IMR-90 (cell line): ENCODE measurements around the gene PPP6R3.
"Not testable (repeated sequence)": the region's sequence is repeated elsewhere in the genome, so short reads cannot be mapped to it uniquely, and the experiment has no call there.

Experiments used
- CTCF ChIP-seq: conservative IDR thresholded peaks from 2 replicates; pipeline ENCODE4 v1.5.1; 2012; ENCODE audit warnings: mild to moderate bottlenecking, low read depth, low read length, improper control_type of control experiment
- RAD21 ChIP-seq: IDR thresholded peaks from 2 replicates; pipeline ENCODE4 v1.6.1; 2012; ENCODE audit warnings: low read length, improper control_type of control experiment
- SMC3 ChIP-seq: fragments of 150-350 bp; IDR thresholded peaks from 2 replicates; pipeline ENCODE4 v1.6.1; 2016; ENCODE audit warnings: low read depth, mild to moderate bottlenecking, antibody characterized with exemption, low read length, moderate library complexity

DNA sequence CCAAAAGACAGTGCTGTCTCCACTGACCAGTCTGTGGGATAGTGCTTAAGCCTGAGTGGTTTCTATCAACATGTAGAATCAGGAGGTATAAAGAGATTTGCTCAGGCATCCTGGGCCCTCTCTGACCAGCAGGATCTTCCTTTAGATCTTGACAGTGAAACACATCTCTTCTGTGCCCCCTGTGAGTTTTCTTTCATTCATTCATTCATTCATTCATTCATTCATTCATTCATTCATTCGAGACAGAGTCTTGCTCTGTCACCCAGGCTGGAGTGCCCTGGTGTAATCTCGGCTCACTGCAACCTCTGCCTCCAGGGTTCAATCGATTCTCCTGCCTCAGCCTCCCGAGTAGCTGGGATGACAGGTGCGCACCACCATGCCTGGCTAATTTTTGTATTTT, 26.4 kb upstream of the PPP6R3 start:
- not testable (repeated sequence) for TF ChIP-seq RAD21, CTCF, SMC3
